Measurements from ENCODE around the gene ERCC2. TPM values are rescaled to one million over a fixed set of nuclear protein-coding genes. Genes with fewer than 3 reads are reported as not detected.
A peak's percentile ranks its signal among the peaks of the same experiment; 100 is the strongest.

Gene ERCC2
- total RNA-seq, 4 donors from 2014 or later: 9.4 to 19.5 (median 17.6) TPM

- Histone ChIP-seq H3K4me1 (peaks cover 0 to 11% (median 4%) of the 10 kb centered on the region in 4 donors), H3K27me3 (peaks cover 0 to 26% of the 10 kb centered on the region in 2 donors), H3K27ac (no peak overlapping the region), H3K36me3 (no peaks in the 10 kb centered on the region), H3K4me3 (no peak overlapping the region), H3K9me3 (no peaks in the 10 kb centered on the region)
- TF ChIP-seq EP300 (IDR thresholded peaks at IDR 0.05): no peak
- no peak for TF ChIP-seq POLR2A (IDR thresholded peaks at IDR 0.05)
- no peak for TF ChIP-seq CTCF (IDR thresholded peaks at IDR 0.05)
- WGBS, 2 donors: 6 to 10% methylated on average over 20 to 33 of the region's 75 CpGs
- no peak for DNase-seq (ENCODE audit: low spot score in 2 of 2)
These were observed 15.2 kb upstream of the ERCC2 start for GRCh38 chr19:45385392-45386221.

GRCh38 chr19:45382426-45382825 is 12.1 kb upstream of the ERCC2 start:
- Histone ChIP-seq H3K4me3 (no peak overlapping the region), H3K27me3 (peaks cover 0 to 26% of the 10 kb centered on the region in 2 donors), H3K27ac (no peak overlapping the region), H3K4me1 (peaks cover 0 to 11% (median 4%) of the 10 kb centered on the region in 4 donors), H3K36me3 (no peaks in the 10 kb centered on the region), H3K9me3 (no peaks in the 10 kb centered on the region)
- no peak for TF ChIP-seq EP300 (IDR thresholded peaks at IDR 0.05)
- TF ChIP-seq POLR2A (IDR thresholded peaks at IDR 0.05): no peak
- no peak for TF ChIP-seq CTCF (IDR thresholded peaks at IDR 0.05)
- WGBS, 2 donors: 82 to 91% methylated on average over 26 to 29 of the region's 29 CpGs
- no peak for DNase-seq (ENCODE audit: low spot score in 2 of 2)

- H3K4me3 ChIP-seq: no peak overlapping the region
- WGBS, 2 donors: 68 to 92% methylated on average over 1 of the region's 1 CpG
- H3K27me3 ChIP-seq: peaks cover 0 to 6% of the 10 kb centered on the region in 2 donors
- H3K36me3 ChIP-seq: no peaks in the 10 kb centered on the region
- H3K27ac ChIP-seq: no peak overlapping the region
- H3K9me3 ChIP-seq: no peaks in the 10 kb centered on the region
- peaks cover 0 to 6% (median 0%) of the 10 kb centered on the region in 4 donors for H3K4me1 ChIP-seq
- TF ChIP-seq POLR2A (IDR thresholded peaks at IDR 0.05) (no peak), EP300 (IDR thresholded peaks at IDR 0.05) (no peak), CTCF (IDR thresholded peaks at IDR 0.05) (no peak)
- no peak for DNase-seq (ENCODE audit: low spot score in 2 of 2)
These were observed 9.7 kb upstream of the ERCC2 start for GRCh38 chr19:45380107-45380506.

- Histone ChIP-seq H3K36me3 (no peaks in the 10 kb centered on the region), H3K4me3 (no peak overlapping the region), H3K27ac (no peak overlapping the region), H3K4me1 (peaks cover 0 to 6% (median 0%) of the 10 kb centered on the region in 4 donors), H3K27me3 (no peaks in the 10 kb centered on the region), H3K9me3 (no peaks in the 10 kb centered on the region)
- TF ChIP-seq EP300 (IDR thresholded peaks at IDR 0.05): peak in 1 of 2 donors; percentile 51
- no peak for TF ChIP-seq CTCF (IDR thresholded peaks at IDR 0.05)
- peak in 1 of 2 donors; percentile 51 for DNase-seq (ENCODE audit: low spot score in 2 of 2)
- 23 to 38% methylated on average over 13 of the region's 13 CpGs for WGBS, 2 donors
These were observed 5.8 kb upstream of the ERCC2 start for GRCh38 chr19:45376045-45376724.

Data from tibial nerve (tissue), 4 donors.